M059J (cell line): ENCODE data around the gene MED26. TPM values are rescaled to one million over a fixed set of nuclear protein-coding genes. Genes with fewer than 3 reads are reported as not detected.
"Not testable (repeated sequence)": the region's sequence is repeated elsewhere in the genome, so short reads cannot be mapped to it uniquely, and the experiment has no call there.

Experiments used
- DNase-seq: peaks from one replicate; pipeline ENCODE4 v3.0.0-alpha.2; 2012; ENCODE audit warnings: low read depth
- total RNA-seq: library from RNA; depleted of rRNA; stranded (reverse); fragments of >200 nt; shearing (Covaris generic); gene quantifications from 2 replicates; pipeline ENCODE4 v1.2.3, GENCODE V29; 2014

Gene MED26
- total RNA-seq, 1 experiment from 2014 or later, result 9.2 TPM

GRCh38 chr19:16575861-16576689 lies 51.9 kb downstream of the MED26 start:
- DNase-seq, result no peak

- no peak for DNase-seq
Measured at GRCh38 chr19:16575282-16575681, 52.7 kb downstream of the MED26 start.

GRCh38 chr19:16573925-16574324 lies 54.1 kb downstream of the MED26 start:
- DNase-seq, result no peak

DNA sequence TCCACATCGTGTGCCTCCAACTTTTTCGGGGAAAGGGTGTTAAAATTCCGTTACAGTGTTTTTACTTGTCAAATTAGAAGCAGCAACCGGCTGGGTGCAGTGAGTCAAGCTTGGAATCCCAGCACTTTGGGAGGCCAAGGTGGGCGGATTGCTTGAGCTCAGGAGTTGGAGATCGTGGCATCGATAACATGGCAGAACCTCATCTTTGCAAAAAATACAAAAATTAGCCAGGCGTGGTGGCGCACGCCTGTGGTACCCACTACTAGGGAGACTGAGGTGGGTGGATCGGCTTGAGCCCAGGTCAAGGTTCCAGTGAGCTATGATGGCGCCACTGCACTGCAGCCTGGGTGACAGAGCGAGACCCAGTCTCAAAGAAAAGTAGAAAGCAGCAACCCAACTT lies 54.7 kb downstream of the MED26 start:
- no peak for DNase-seq

- peak; percentile 97 for DNase-seq
Measured at GRCh38 chr19:16572332-16573211, 55.4 kb downstream of the MED26 start, which contains the start of gene SLC35E1. SLC35E1 (minus strand) TSS chr19:16572415; CDS start chr19:16572364, 51 bp downstream.

DNA sequence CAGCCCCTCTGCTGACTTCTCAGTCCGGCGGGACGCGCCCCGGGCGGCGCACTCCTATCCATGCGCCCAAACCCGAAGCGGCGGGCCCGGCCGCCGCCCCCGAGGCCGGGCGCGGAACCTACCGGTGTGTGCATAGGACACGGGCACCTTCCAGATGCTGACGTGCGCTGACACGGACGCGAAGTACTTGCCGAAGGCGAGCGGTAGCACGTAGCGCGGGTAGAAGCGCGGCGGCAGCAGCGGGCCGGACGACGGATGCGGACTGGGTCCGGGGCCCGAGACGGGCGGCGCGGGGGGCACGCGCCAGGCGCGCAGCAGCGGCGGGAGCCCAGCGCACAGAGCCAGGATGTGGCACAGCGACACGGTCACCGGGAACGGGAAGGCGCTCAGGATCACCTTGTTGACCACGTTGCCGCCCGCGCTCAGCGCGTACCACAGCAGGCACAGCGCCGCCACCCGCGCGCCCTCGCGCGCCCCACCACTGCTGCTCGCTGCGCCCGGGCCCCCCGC lies 56.1 kb downstream of the MED26 start:
- DNase-seq, result peak; percentile 26

GRCh38 chr19:16571283-16571682 lies 56.7 kb downstream of the MED26 start:
- peak; percentile 58 for DNase-seq

DNA sequence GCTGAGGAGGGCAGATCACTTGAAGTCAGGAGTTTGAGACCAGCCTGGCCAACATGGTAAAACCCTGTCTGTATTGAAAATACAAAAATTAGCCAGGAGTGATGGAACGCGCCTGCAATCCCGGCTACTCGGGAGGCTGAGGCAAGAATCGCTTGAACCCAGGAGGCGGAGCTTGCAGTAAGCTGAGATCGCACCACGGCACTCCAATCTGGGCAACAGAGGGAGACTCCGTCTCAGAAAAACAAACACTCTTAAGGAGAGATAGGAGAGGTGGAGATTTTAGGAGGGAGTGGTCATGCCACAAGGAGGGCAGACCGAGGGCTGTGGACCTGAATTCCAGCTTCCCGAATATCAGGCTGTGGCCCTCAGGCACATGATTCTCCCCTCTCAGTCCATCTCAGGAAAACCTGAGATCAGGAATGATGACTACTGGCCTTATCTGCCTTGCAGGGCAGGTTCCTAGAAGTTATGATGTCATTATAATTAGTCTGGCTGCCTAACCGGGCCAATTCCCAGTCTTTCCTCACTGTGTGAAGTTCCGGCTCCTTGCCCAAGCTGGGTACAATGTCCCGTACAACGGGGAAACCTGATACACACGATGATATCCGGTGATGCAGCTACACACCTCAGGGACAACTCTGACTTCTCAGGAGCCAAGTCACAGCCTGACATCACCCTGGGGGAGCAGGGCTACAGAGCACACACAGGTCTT lies 58.2 kb downstream of the MED26 start:
- DNase-seq, result no peak

DNA sequence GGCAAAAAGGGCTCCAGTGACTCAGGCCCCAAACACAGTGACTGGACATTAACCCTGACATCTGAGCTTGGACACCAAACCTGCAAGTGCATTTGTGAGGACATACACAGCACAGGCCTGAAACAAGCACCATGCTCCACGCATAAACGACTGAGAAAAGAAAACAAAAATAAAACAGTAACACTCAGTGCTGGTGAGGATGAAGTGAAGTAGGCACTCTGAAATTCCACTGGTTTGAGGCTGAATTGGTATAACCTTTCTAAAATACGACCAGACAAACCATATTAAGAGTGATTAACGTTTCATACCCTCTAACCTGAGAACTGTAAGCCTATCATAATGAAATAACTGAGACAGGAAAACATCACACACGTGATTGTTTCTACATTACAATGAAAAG lies 61.3 kb downstream of the MED26 start:
- DNase-seq, result no peak

- DNase-seq, result no peak
Measured at GRCh38 chr19:16566161-16566560, 61.8 kb downstream of the MED26 start.

GRCh38 chr19:16564842-16565241 lies 63.2 kb downstream of the MED26 start:
- no peak for DNase-seq

- DNase-seq, result no peak
Measured at GRCh38 chr19:16562608-16563025, 65.4 kb downstream of the MED26 start.

DNA sequence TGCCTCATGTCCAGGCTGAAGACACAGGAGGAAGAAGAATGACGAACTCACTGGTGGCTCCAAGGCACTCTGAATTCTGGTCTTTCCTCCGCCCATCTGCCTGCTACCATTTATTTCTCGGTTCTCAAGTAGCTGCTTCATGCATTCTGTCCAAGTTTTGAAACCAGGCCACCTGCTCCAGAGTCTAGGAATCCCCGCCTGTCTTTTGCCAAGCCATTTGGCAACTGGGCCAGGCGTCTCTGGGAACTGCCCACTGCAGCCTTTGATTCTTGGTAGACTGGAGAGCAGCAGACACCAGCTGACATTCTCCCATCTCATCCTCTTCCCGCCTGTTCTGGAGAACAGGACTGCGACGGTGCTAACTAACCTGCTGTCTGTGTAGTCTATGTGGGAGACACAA lies 66.6 kb downstream of the MED26 start:
- no peak for DNase-seq

DNA sequence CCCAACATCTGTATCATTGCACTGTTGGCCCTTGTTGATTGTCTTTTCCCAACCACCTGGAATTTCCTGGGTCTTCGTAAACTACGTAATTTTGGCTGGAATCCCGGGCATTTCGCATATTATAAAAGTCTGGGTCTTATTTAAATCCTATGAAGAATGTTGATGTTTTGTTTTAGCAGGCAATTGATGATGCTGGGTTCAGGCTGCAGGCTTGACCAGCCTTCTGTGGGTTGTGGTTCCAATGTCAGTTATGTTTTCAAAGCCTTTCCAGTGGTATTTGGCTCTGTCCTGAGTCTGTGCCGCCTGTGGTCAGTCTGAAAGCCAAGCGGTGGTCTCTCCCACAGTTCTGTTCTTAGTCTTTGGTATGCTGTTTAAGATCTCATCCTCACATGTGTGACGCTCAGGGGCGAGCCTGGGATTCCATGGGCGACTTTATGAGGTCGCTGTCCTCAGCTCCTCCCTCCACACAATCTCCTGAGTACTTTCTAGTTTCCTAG lies 68.2 kb downstream of the MED26 start:
- DNase-seq, result no peak

GRCh38 chr19:16554776-16555175 lies 73.2 kb downstream of the MED26 start:
- DNase-seq, result no peak

DNA sequence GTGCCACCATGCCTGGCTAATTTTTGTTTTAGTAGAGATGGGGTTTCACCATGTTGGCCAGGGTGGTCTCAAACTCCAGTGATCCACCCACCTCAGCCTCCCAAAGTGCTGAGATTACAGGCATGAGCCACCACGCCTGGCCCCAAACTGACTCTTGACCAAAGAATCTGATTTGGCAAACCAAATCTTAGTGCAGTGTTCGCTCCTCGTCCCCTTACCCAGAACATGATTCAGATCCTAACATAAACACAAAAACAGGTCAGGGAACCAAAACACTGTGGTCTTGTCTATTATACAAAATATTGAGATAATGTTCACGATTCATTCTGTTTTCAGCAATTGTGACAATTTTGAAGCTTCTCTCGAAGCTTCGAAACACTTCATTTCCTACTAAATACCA lies 76.1 kb downstream of the MED26 start:
- DNase-seq, result not testable (repeated sequence)

DNA sequence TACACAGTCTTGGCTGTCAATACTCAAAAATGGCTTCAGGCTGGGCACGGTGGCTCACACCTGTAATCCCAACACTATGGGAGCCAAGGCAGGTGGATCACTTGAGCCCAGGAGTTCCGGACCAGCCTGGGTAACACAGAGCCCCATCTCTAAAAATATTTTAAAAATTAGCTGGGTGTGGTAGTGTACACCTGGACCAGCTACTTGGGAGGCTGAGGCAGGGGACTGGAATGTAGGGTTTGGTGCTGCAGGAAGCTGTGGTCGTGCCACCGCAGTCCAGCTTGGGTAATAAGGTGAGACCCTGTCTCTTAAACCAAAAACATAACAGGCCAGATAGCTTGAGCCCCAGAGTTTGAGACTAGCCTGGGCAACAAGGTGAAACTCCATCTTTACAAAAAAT lies 79.0 kb downstream of the MED26 start:
- DNase-seq, result no peak

- no peak for DNase-seq
Measured at GRCh38 chr19:16544473-16545231, 83.4 kb downstream of the MED26 start.

DNA sequence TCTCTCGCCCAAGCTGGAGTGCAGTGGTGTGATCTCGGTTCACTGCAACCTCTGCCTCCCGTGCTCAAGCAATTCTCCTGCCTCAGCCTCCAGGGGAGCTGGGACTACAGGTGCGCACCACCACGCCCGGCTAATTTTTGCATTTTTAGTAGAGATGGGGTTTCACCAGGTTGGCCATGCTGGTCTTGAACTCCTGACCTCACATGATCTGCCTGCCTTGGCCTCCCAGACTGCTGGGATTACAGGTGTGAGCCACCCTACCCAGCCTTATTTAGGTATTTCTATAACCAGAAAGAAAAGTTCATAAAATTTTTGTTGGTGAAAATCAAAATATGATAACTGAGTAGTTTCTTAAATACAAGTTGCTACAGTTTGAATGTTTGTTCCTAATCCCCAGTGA lies 84.3 kb downstream of the MED26 start:
- DNase-seq, result not testable (repeated sequence)

DNA sequence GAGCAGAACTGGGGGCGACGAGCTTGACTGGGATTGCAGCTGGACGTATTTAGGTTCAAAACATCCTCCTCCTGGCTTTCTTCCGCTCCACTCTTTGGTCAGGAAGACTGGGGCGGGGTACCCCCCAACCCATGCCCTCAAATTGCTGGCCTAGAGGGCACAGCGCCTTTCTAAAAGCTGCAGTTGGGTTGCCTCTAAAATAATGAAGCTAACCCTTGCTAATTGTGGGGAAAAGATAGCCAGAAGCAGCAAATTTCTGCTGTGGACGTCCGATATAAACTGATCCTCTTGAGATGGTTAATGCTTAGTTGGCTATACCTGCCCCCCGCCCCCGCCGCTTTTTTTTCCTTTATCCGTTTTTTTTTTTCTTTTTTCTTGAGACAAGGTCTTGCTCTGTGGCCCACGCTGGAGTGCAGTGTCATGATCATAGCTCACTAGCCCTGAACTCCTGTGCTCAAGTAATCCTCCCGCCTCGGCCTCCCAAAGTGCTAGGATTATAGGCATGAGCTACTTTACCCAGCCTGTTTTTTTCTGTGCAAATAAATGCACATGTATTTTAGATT lies 85.0 kb downstream of the MED26 start:
- peak; percentile 44 for DNase-seq
